Spleen (tissue), 13 donors: ENCODE results near the gene AASDHPPT. TPM values are rescaled to one million over a fixed set of nuclear protein-coding genes. Genes with fewer than 3 reads are reported as not detected.

Experiments
- DNase-seq: peaks from one replicate; pipeline ENCODE4 v3.0.0-alpha.2; 2020
- H3K27ac ChIP-seq, 8 donors: fragments of 200-600 bp; sonication (generic) in 7 of 8; 1 replicate in 4 of 8; 2 replicates in 4 of 8; pipeline versions ENCODE4 v1.5.0 to v1.8.0; 2016 to 2021; ENCODE audit warnings: inconsistent platforms in 4 of 8, mild to moderate bottlenecking in 4 of 8, moderate library complexity in 1 of 8
- H3K27me3 ChIP-seq, 7 donors: fragments of 200-600 bp; sonication (generic) in 6 of 7; replicated peaks in 1 of 7; 1 replicate in 4 of 7; 2 replicates in 3 of 7; pipeline versions ENCODE4 v1.5.0 to v1.8.0; 2016 to 2021; ENCODE audit warnings: inconsistent platforms in 3 of 7, mild to moderate bottlenecking in 1 of 7
- H3K36me3 ChIP-seq, 6 donors: fragments of 200-600 bp; sonication (generic) in 5 of 6; 1 replicate in 4 of 6; 2 replicates in 2 of 6; pipeline versions ENCODE4 v1.5.0 to v1.8.0; 2016 to 2021; ENCODE audit warnings: inconsistent platforms in 2 of 6
- H3K4me1 ChIP-seq, 6 donors: fragments of 200-600 bp; sonication (generic) in 5 of 6; 1 replicate in 3 of 6; 2 replicates in 3 of 6; pipeline versions ENCODE4 v1.5.0 to v1.8.0; 2016 to 2021; ENCODE audit warnings: inconsistent platforms in 3 of 6
- H3K4me3 ChIP-seq, 8 donors: fragments of 200-600 bp; sonication (generic) in 7 of 8; 1 replicate in 4 of 8; 2 replicates in 4 of 8; pipeline versions ENCODE4 v1.5.0 to v1.8.0; 2016 to 2021; ENCODE audit warnings: inconsistent platforms in 4 of 8, mild to moderate bottlenecking in 4 of 8, moderate library complexity in 2 of 8
- H3K9me3 ChIP-seq, 8 donors: fragments of 200-600 bp; sonication (generic) in 7 of 8; 1 replicate in 4 of 8; 2 replicates in 4 of 8; pipeline versions ENCODE4 v1.5.0 to v1.8.0; 2016 to 2021; ENCODE audit warnings: inconsistent platforms in 4 of 8
- CTCF ChIP-seq, 11 experiments: fragments of 200-600 bp in 7 of 11; fragments of 450-650 bp in 4 of 11; sonication (generic) in 4 of 11; IDR thresholded peaks in 8 of 11; conservative IDR thresholded peaks in 3 of 11; 1 replicate in 7 of 11; 2 replicates in 4 of 11; pipeline versions ENCODE4 v1.4.0 to v1.8.0; 2016 to 2021; ENCODE audit warnings: antibody characterized with exemption in 11 of 11, inconsistent platforms in 4 of 11, mild to moderate bottlenecking in 1 of 11
- POLR2A ChIP-seq, 3 donors: fragments of 450-650 bp; IDR thresholded peaks; one replicate each; pipeline ENCODE4 v1.5.1; 2017; ENCODE audit warnings: antibody characterized with exemption in 3 of 3, mild to moderate bottlenecking in 1 of 3
- POLR2AphosphoS5 ChIP-seq, 3 donors: sonication (generic); formaldehyde crosslinking; IDR thresholded peaks; one replicate each; pipeline ENCODE4 v1.5.1; 2017; ENCODE audit warnings: antibody characterized with exemption in 3 of 3
- WGBS, 5 donors: extraction: QIAGEN DNeasy Blood & Tissue Kit in 3 of 5; methylation state at CpG; one replicate each; pipeline versions ENCODE4 v1.1.5 to v1.1.7; 2013 to 2018; 5-methylcytosine and 5-hydroxymethylcytosine counted together
- intact Hi-C: fragments of 100-400 bp; cut with DNase I; formaldehyde crosslinking; loops from one replicate; pipeline ENCODE4 v1.15.0; 2023; ENCODE audit warnings: low total_unique reads
- long read RNA-seq, 2 donors: transcript quantifications; one replicate each; lab custom pipeline, GENCODE V29; 2026
- polyA plus RNA-seq, 3 donors: library from polyadenylated mRNA; stranded (reverse); fragments of 200-250 nt; gene quantifications; one replicate each; pipeline ENCODE4 v1.2.1, GENCODE V29; 2013
- total RNA-seq, 7 donors: library from RNA; depleted of rRNA in 3 of 7; stranded (reverse); fragments of >200 nt in 3 of 7; fragmentation: NEBNext Ultra II Directional in 4 of 7; extraction: Animal tissue kit (Norgen Biotek cat#: 25700) in 4 of 7; gene quantifications; one replicate each; pipeline versions ENCODE4 v1.1.0 to v1.2.1, GENCODE V29; 2016 to 2021
- donor health status: healthy with polysubstance abuse.
- donor health status: DM: no; HTN: no; CAD: no; lungs with moderate emphysema.
- donor health status: DM: no; HTN: no; CAD: no.
- donor health status: Bipolar disorder and iron deficiency.
- donor health status: healthy.
- donor health status: DM: no; HTN: no; CAD: no.
- donor health status: DM: yes; HTN: yes; CAD: no.

AASDHPPT gene, protein sequence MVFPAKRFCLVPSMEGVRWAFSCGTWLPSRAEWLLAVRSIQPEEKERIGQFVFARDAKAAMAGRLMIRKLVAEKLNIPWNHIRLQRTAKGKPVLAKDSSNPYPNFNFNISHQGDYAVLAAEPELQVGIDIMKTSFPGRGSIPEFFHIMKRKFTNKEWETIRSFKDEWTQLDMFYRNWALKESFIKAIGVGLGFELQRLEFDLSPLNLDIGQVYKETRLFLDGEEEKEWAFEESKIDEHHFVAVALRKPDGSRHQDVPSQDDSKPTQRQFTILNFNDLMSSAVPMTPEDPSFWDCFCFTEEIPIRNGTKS
- total RNA-seq: 10 to 100 TPM; 25.2 to 53.5 (median 30.5) TPM
- 10 to 100 TPM; 12.3 to 17.2 (median 17.1) TPM for polyA plus RNA-seq
- long read RNA-seq, donor 1, transcript AASDHPPT-201 (6 exons, 2,955 nt): major isoform, 37 of 37 reads
- long read RNA-seq, donor 1, partial matches to known transcripts: 0 of 37 reads
- long read RNA-seq, donor 1, other reads (novel, unspliced or antisense): 0 of 37 reads
- long read RNA-seq, donor 2, transcript AASDHPPT-201 (6 exons, 2,955 nt): major isoform, 23 of 32 reads
- long read RNA-seq, donor 2, partial matches to known transcripts: 9 of 32 reads
- long read RNA-seq, donor 2, other reads (novel, unspliced or antisense): 0 of 32 reads

DNA sequence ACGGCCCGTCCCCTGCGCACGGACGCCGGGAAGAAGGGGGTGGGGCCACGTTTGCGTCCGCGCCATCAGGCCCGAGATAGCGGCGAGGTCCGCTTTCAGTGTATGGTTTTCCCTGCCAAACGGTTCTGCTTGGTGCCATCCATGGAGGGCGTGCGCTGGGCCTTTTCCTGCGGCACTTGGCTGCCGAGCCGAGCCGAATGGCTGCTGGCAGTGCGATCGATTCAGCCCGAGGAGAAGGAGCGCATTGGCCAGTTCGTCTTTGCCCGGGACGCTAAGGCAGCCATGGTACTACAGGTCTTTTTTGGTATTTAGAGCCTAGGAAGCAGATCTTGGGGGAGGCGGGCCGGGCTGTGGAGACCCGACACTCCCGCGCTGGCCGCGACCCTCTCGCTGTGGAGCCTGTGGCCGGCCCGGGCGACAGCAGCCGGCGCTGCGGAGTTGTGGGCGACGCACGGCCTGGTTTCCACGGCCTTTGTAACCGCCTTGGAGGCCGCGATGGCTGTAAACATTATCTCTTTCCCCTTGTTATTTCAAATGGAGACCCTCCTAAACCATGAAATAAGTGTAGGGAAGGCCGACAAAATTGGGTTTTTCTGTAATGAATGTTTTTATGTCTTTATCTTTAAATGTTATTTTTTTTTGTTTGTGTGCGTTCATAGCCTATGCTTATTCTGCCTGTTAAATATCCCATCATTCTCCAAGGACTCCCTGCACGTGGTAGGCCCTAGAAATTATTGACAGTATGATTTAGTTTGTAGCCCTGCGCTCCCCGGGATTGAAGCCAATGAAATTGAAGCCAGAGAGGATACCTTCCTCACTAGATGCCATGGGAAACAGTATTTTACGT is at the start of gene AASDHPPT:
AASDHPPT (plus strand) TSS at position 54 of the 847 bp plus-strand sequence; CDS start at position 103, 49 bp downstream.
- peaks cover 28 to 65% (median 53%) of the 10 kb centered on the region in 6 donors for H3K4me1 ChIP-seq
- 0 to 1% (median 1%) methylated on average over 41 to 55 of the region's 55 CpGs for WGBS, 5 donors
- no peaks in the 10 kb centered on the region for H3K27me3 ChIP-seq
- peaks cover 0 to 32% (median 15%) of the 10 kb centered on the region in 6 donors for H3K36me3 ChIP-seq
- DNase-seq: no peak
- H3K4me3 ChIP-seq: peak within 1 kb of the TSS; percentile 61 to 87 (median 74)
- intact Hi-C loops: no loop called here
- H3K9me3 ChIP-seq: no peaks in the 10 kb centered on the region
- H3K27ac ChIP-seq: peak within 1 kb of the TSS; percentile 89 to 98 (median 96)
- peak in 1 of 3 donors; percentile 18 for TF ChIP-seq POLR2A (IDR thresholded peaks at IDR 0.05)
- TF ChIP-seq POLR2AphosphoS5 (IDR thresholded peaks at IDR 0.05): peak; percentile 87 to 96 (median 92)
- TF ChIP-seq CTCF (IDR thresholded peaks at IDR 0.05 in 8 of 11, conservative IDR thresholded peaks at IDR 0.05 in 3 of 11): peak in 1 of 11 experiments; percentile 1

- no peak overlapping the region for H3K27ac ChIP-seq
- TF ChIP-seq CTCF (IDR thresholded peaks at IDR 0.05 in 8 of 11, conservative IDR thresholded peaks at IDR 0.05 in 3 of 11): no peak
- TF ChIP-seq POLR2A (IDR thresholded peaks at IDR 0.05): no peak
- no peak for TF ChIP-seq POLR2AphosphoS5 (IDR thresholded peaks at IDR 0.05)
- DNase-seq: no peak
- 67 to 89% (median 80%) methylated on average over 4 of the region's 4 CpGs for WGBS, 5 donors
- H3K36me3 ChIP-seq: no peaks in the 10 kb centered on the region
- H3K9me3 ChIP-seq: no peaks in the 10 kb centered on the region
- peaks cover 0 to 18% (median 0%) of the 10 kb centered on the region in 7 donors for H3K27me3 ChIP-seq
- H3K4me3 ChIP-seq: no peak overlapping the region
- no peaks in the 10 kb centered on the region for H3K4me1 ChIP-seq
- intact Hi-C loops: no loop called here
Observed at GRCh38 chr11:106030609-106031008, 46.9 kb upstream of the AASDHPPT start.

- 33 to 47% (median 44%) methylated on average over 2 of the region's 2 CpGs for WGBS, 5 donors
- Histone ChIP-seq H3K36me3 (no peaks in the 10 kb centered on the region), H3K4me3 (no peak overlapping the region), H3K9me3 (no peaks in the 10 kb centered on the region), H3K27me3 (peaks cover 0 to 18% (median 0%) of the 10 kb centered on the region in 7 donors), H3K4me1 (no peaks in the 10 kb centered on the region), H3K27ac (no peak overlapping the region)
- TF ChIP-seq POLR2A (IDR thresholded peaks at IDR 0.05) (no peak), POLR2AphosphoS5 (IDR thresholded peaks at IDR 0.05) (no peak), CTCF (IDR thresholded peaks at IDR 0.05 in 8 of 11, conservative IDR thresholded peaks at IDR 0.05 in 3 of 11) (no peak)
- no peak for DNase-seq
- intact Hi-C loops: no loop called here
Observed at GRCh38 chr11:106031202-106031810, 46.2 kb upstream of the AASDHPPT start.
